T follicular helper cell (primary cell): ENCODE measurements around the gene LRRC15.

Experiments used
- DNase-seq: peaks from one replicate; pipeline ENCODE4 v3.0.0-alpha.2; 2020; ENCODE audit warnings: low read depth

LRRC15 gene

GRCh38 chr3:194315965-194316361 lies 53.6 kb downstream of the LRRC15 start:
- DNase-seq: no peak

GRCh38 chr3:194315088-194315964 lies 54.2 kb downstream of the LRRC15 start:
- DNase-seq: peak; percentile 66

- DNase-seq: no peak
Measured at GRCh38 chr3:194314388-194315068, 55.0 kb downstream of the LRRC15 start.

- no peak for DNase-seq
Measured at GRCh38 chr3:194313560-194314387, 55.8 kb downstream of the LRRC15 start.

- no peak for DNase-seq
Measured at GRCh38 chr3:194312743-194313281, 56.7 kb downstream of the LRRC15 start.

GRCh38 chr3:194312186-194312742 lies 57.3 kb downstream of the LRRC15 start:
- no peak for DNase-seq

GRCh38 chr3:194311000-194311399 lies 58.5 kb downstream of the LRRC15 start:
- no peak for DNase-seq

- DNase-seq: no peak
Measured at GRCh38 chr3:194310060-194310835, 59.3 kb downstream of the LRRC15 start.

GRCh38 chr3:194308601-194309449 lies 60.7 kb downstream of the LRRC15 start:
- DNase-seq: no peak

GRCh38 chr3:194307849-194308248 lies 61.7 kb downstream of the LRRC15 start:
- no peak for DNase-seq

- DNase-seq: no peak
Measured at GRCh38 chr3:194306771-194307640, 62.5 kb downstream of the LRRC15 start.

- DNase-seq: no peak
Measured at GRCh38 chr3:194306109-194306686, 63.3 kb downstream of the LRRC15 start.

- no peak for DNase-seq
Measured at GRCh38 chr3:194305356-194306108, 64.0 kb downstream of the LRRC15 start.
